Measurements from ENCODE around the gene SLA2.

DNA sequence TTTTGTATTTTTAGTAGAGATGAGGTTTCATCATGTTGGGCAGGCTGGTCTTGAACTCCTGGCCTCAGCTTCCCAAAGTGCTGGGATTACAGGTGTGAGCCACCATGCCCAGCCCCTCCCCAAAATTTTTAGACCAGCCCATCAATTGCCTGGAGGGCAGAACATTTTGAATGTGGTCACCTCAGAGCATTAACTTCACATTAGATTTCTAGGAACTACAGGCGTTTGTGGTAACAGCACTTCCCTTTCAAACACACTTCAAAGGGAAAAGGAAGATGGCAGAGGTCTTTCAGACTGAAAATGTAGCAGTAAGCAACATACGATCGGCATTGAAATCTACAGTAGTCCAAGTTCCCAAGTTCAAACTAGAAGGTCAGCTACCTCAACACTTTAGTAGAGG, 12.3 kb upstream of the SLA2 start:
- TF ChIP-seq POLR2AphosphoS5 (IDR thresholded peaks at IDR 0.05) (no peak), POLR2A (IDR thresholded peaks at IDR 0.05) (no peak)
- TF ChIP-seq, protein P1, sequence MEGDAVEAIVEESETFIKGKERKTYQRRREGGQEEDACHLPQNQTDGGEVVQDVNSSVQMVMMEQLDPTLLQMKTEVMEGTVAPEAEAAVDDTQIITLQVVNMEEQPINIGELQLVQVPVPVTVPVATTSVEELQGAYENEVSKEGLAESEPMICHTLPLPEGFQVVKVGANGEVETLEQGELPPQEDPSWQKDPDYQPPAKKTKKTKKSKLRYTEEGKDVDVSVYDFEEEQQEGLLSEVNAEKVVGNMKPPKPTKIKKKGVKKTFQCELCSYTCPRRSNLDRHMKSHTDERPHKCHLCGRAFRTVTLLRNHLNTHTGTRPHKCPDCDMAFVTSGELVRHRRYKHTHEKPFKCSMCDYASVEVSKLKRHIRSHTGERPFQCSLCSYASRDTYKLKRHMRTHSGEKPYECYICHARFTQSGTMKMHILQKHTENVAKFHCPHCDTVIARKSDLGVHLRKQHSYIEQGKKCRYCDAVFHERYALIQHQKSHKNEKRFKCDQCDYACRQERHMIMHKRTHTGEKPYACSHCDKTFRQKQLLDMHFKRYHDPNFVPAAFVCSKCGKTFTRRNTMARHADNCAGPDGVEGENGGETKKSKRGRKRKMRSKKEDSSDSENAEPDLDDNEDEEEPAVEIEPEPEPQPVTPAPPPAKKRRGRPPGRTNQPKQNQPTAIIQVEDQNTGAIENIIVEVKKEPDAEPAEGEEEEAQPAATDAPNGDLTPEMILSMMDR (IDR thresholded peaks at IDR 0.05 in 8 of 11, conservative IDR thresholded peaks at IDR 0.05 in 3 of 11), result no peak
